ENCODE results near the gene YPEL1.

GRCh38 chr22:21736084-21736642 is 569 bp upstream of the YPEL1 start:
- TF ChIP-seq EZH2 (IDR thresholded peaks at IDR 0.05; ENCODE audit: borderline replicate concordance, low read length) (no peak), CTCF (IDR thresholded peaks at IDR 0.05; ENCODE audit: low read length) (no peak)

All from OCI-LY1 (cell line).